Neural crest cell (in vitro differentiated cells): ENCODE data around the gene LCE1C. TPM values are rescaled to one million over a fixed set of nuclear protein-coding genes. Genes with fewer than 3 reads are reported as not detected.

Experiments
- DNase-seq: peaks from one replicate; pipeline ENCODE4 v3.0.0; 2021; ENCODE audit warnings: low read depth, mixed read lengths, low spot score
- H3K27ac Mint-ChIP-seq: one replicate; pipeline ENCODE4 v1.8.0; 2021; ENCODE audit warnings: mild to moderate bottlenecking, mixed read lengths; ENCODE audit not compliant: unreplicated experiment
- H3K27me3 Mint-ChIP-seq: 2 replicates; pipeline ENCODE4 v1.8.0; 2021; ENCODE audit warnings: low read depth, mild to moderate bottlenecking, mixed read lengths
- H3K36me3 Mint-ChIP-seq: 2 replicates; pipeline ENCODE4 v1.8.0; 2021; ENCODE audit warnings: low read depth, mild to moderate bottlenecking, mixed read lengths
- H3K4me1 Mint-ChIP-seq: 2 replicates; pipeline ENCODE4 v1.8.0; 2021; ENCODE audit warnings: mixed read lengths
- H3K4me3 Mint-ChIP-seq: one replicate; pipeline ENCODE4 v1.8.0; 2021; ENCODE audit warnings: mild to moderate bottlenecking, mixed read lengths
- H3K9me3 Mint-ChIP-seq: 2 replicates; pipeline ENCODE4 v1.8.0; 2021; ENCODE audit warnings: mixed read lengths
- long read RNA-seq: library from polyadenylated mRNA; unstranded; transcript quantifications from one replicate; pipeline ENCODE4 v2.0.0, GENCODE V29; 2020
- total RNA-seq: library from RNA; stranded (reverse); gene quantifications from 2 replicates; pipeline ENCODE4 v1.2.1, GENCODE V29; 2021
- TF ChIP-seq, protein P1 (sequence below): fragments of 200-600 bp; sonication (generic); conservative IDR thresholded peaks from 2 replicates; pipeline ENCODE4 v1.5.0; 2021; ENCODE audit warnings: antibody characterized with exemption, mild to moderate bottlenecking

LCE1C gene, protein sequence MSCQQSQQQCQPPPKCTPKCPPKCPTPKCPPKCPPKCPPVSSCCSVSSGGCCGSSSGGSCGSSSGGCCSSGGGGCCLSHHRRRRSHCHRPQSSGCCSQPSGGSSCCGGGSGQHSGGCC
- total RNA-seq = not detected in 2 replicates
- long read RNA-seq = 0 reads

DNA sequence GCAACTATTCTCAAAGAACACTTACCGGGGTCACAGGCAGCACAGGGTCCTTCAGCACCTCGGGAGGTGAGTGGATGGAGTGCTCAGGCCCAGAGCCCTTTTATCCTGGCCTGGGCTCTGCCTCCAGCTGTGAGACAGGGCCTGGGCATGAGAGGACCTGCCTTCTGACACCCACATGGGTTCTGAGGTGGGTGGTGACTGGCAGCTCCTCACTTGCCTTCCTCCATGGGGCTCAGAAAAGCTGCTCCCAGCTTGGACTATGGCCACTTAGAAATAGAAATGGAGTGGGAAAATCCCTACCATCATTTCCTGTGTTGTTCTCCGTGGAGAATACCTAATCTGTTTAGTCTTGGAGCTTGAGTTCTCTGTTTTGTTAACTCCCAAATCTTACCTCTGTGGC is at the start of gene LCE1C:
LCE1C (minus strand) TSS at position 76 of the 400 bp plus-strand sequence. CDS start 1,173 bp downstream, outside the sequence.
- peaks cover 21% of the 10 kb centered on the region for H3K9me3 Mint-ChIP-seq
- no peaks in the 10 kb centered on the region for H3K27me3 Mint-ChIP-seq
- TF ChIP-seq, protein P1, sequence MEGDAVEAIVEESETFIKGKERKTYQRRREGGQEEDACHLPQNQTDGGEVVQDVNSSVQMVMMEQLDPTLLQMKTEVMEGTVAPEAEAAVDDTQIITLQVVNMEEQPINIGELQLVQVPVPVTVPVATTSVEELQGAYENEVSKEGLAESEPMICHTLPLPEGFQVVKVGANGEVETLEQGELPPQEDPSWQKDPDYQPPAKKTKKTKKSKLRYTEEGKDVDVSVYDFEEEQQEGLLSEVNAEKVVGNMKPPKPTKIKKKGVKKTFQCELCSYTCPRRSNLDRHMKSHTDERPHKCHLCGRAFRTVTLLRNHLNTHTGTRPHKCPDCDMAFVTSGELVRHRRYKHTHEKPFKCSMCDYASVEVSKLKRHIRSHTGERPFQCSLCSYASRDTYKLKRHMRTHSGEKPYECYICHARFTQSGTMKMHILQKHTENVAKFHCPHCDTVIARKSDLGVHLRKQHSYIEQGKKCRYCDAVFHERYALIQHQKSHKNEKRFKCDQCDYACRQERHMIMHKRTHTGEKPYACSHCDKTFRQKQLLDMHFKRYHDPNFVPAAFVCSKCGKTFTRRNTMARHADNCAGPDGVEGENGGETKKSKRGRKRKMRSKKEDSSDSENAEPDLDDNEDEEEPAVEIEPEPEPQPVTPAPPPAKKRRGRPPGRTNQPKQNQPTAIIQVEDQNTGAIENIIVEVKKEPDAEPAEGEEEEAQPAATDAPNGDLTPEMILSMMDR = no peak
- H3K36me3 Mint-ChIP-seq = peaks cover 2% of the 10 kb centered on the region
- H3K4me3 Mint-ChIP-seq = no peak within 1 kb of the TSS
- no peak within 1 kb of the TSS for H3K27ac Mint-ChIP-seq
- no peak for DNase-seq
- H3K4me1 Mint-ChIP-seq = no peaks in the 10 kb centered on the region

DNA sequence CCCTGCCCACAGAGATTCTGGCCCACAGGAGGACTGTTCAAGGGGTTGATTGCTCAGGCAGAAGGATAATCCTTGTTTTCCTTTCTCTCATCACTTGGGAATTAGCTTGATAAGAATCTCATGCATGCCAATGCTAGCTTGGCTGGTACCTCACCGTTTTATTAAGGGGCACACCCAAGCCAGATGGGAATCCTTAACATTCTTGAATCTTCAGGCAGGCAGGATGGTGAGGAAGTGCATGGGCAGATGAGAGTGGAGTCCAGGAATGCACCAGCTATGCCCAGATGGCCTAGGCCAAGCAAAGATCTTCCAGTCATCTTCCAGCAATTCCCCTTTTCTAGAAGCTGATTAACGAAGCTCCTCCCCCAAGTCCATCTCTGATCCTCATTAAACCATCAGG is 49.2 kb upstream of the LCE1C start:
- TF ChIP-seq, protein P1 = no peak
- Mint-ChIP-seq H3K9me3 (peaks cover 30% of the 10 kb centered on the region), H3K4me3 (no peak overlapping the region), H3K4me1 (no peaks in the 10 kb centered on the region), H3K36me3 (no peaks in the 10 kb centered on the region), H3K27me3 (no peaks in the 10 kb centered on the region), H3K27ac (no peak overlapping the region)
- DNase-seq = no peak

DNA sequence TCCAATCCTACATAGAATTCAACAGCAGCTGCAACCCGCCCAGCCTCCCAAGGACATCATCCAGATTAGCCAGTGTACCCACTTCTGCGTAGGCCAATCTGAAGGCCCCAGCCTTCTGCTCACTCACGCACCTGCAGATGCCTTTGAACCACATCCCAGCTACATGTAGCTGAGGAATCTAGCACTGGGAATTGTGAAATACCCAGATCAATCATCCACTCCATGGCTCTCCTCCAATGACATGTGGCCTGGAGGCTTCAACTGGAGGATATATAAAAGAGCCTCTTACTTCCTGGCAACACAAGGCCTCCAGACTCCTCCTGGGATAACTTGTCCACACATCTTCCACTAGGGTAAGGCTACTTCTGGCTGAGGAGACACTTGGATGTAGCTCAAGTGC is 36.1 kb upstream of the LCE1C start, which contains the start of gene LCE6A:
LCE6A (plus strand) TSS at position 301 of the 400 bp plus-strand sequence. CDS start 665 bp downstream, outside the sequence.
- Mint-ChIP-seq H3K27me3 (no peaks in the 10 kb centered on the region), H3K4me1 (no peaks in the 10 kb centered on the region), H3K4me3 (no peak within 1 kb of the TSS), H3K36me3 (peaks cover 3% of the 10 kb centered on the region), H3K9me3 (peaks cover 25% of the 10 kb centered on the region), H3K27ac (peak within 1 kb of the TSS; percentile 31)
- TF ChIP-seq, protein P1 = no peak
- DNase-seq = no peak

DNA sequence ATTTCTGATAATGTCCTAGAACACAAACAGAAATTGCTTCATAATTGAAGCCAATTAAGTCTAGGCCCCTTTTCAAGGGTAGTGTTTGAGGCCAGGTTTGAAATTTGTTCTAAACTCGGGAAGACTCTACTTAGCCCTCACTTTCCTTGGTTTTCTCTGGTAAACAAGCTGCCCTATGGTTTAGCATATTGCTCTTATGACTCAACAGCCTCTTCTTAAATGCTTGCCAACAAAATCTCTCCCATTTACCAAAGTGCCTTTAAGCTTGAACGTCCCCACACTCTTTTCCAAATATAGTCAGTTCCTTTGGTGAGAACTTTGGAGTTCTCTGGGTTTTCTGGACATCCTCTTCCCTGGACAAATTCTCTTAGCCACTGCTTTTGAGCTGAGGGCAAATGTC is 30.4 kb upstream of the LCE1C start:
- TF ChIP-seq, protein P1 = no peak
- H3K36me3 Mint-ChIP-seq = no peaks in the 10 kb centered on the region

DNA sequence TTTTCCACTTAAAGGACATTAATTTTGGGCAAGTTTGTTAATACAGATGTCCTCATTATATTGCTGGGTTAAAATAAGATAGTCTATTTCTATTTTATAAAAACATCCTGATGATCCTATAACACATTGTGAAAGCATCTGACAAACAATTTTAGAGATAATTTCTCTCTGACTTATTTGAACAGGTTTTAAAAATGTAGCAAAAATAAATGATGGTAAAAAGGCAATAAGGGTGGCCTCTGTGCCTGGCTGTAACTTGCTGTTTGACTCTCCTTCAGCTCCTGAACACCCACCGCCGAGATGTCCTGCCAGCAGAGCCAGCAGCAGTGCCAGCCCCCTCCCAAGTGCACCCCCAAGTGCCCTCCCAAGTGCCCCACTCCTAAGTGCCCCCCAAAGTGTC is 20.7 kb upstream of the LCE1C start, which contains the start of gene LCE1A:
LCE1A (plus strand) TSS at position 301 of the 400 bp plus-strand sequence; CDS start at position 301, 0 bp downstream.
- no peak for DNase-seq
- Mint-ChIP-seq H3K4me1 (no peaks in the 10 kb centered on the region), H3K27me3 (no peaks in the 10 kb centered on the region), H3K36me3 (peaks cover 6% of the 10 kb centered on the region), H3K4me3 (no peak within 1 kb of the TSS), H3K27ac (no peak within 1 kb of the TSS), H3K9me3 (peaks cover 18% of the 10 kb centered on the region)
- TF ChIP-seq, protein P1 = no peak

More for the DNA sequence above, 30.4 kb upstream of the LCE1C start:
- DNase-seq = no peak
- Mint-ChIP-seq H3K4me3 (no peak overlapping the region), H3K27me3 (no peaks in the 10 kb centered on the region), H3K4me1 (no peaks in the 10 kb centered on the region), H3K27ac (no peak overlapping the region), H3K9me3 (peaks cover 16% of the 10 kb centered on the region)
